SU-DHL-6 (cell line): ENCODE measurements around the gene SULT1A1.
"Not testable (repeated sequence)": the region's sequence is repeated elsewhere in the genome, so short reads cannot be mapped to it uniquely, and the experiment has no call there.

Experiments
- H2AFZ ChIP-seq: fragments of 200-600 bp; sonication (generic); 2 replicates; pipeline ENCODE4 v1.6.1; 2014; ENCODE audit warnings: low read depth, mild to moderate bottlenecking, moderate library complexity, mixed read lengths, antibody characterized with exemption, low read length; ENCODE audit not compliant: severe bottlenecking
- H3F3A ChIP-seq: fragments of 200-600 bp; shearing (Covaris generic); 2 replicates; pipeline ENCODE4 v1.6.0; 2016; ENCODE audit warnings: antibody characterized with exemption, mild to moderate bottlenecking; ENCODE audit not compliant: insufficient read depth
- H3K27ac ChIP-seq: fragments of 200-600 bp; sonication (generic); 2 replicates; pipeline ENCODE4 v1.5.1; 2016; ENCODE audit warnings: low read depth, mild to moderate bottlenecking, low read length, moderate library complexity, mixed read lengths
- H3K27me3 ChIP-seq: fragments of 200-600 bp; sonication (generic), shearing (Covaris generic); 2 replicates; pipeline ENCODE4 v1.6.0; 2014; ENCODE audit warnings: mild to moderate bottlenecking, low read length
- H3K36me3 ChIP-seq: fragments of 200-600 bp; sonication (generic); 2 replicates; pipeline ENCODE4 v1.6.1; 2014; ENCODE audit warnings: mild to moderate bottlenecking, low read length, mixed read lengths
- H3K4me2 ChIP-seq: fragments of 300-600, 200-600 bp; shearing (Covaris generic), sonication (generic); 2 replicates; pipeline ENCODE4 v1.6.0; 2014; ENCODE audit warnings: low read length, low read depth, mild to moderate bottlenecking; ENCODE audit not compliant: poor library complexity, severe bottlenecking
- H3K4me3 ChIP-seq: fragments of 200-600 bp; sonication (generic); 2 replicates; pipeline ENCODE4 v1.5.1; 2014; ENCODE audit warnings: antibody characterized with exemption, low read length, mild to moderate bottlenecking, mixed read lengths; ENCODE audit not compliant: insufficient read depth, poor library complexity, severe bottlenecking
- H3K79me2 ChIP-seq: fragments of 200-600 bp; sonication (generic); 2 replicates; pipeline ENCODE4 v1.6.1; 2014; ENCODE audit warnings: mild to moderate bottlenecking, low read length, moderate library complexity; ENCODE audit not compliant: insufficient read depth
- H3K9ac ChIP-seq: fragments of 200-600 bp; sonication (generic); 2 replicates; pipeline ENCODE4 v1.7.0; 2014; ENCODE audit warnings: mild to moderate bottlenecking, low read length
- H3K9me2 ChIP-seq: fragments of 200-600 bp; sonication (generic); replicated peaks from 2 replicates; pipeline ENCODE4 v1.6.1; 2014; ENCODE audit warnings: low read length; ENCODE audit not compliant: insufficient read depth
- H3K9me3 ChIP-seq: fragments of 200-600 bp; sonication (generic); 2 replicates; pipeline ENCODE4 v1.6.1; 2014; ENCODE audit warnings: low read length, mixed read lengths; ENCODE audit not compliant: insufficient read depth
- H4K20me1 ChIP-seq: fragments of 200-600 bp; sonication (generic); 2 replicates; pipeline ENCODE4 v1.6.1; 2014; ENCODE audit warnings: low read depth, mild to moderate bottlenecking, antibody characterized with exemption, low read length, moderate library complexity, mixed read lengths
- CTCF ChIP-seq: fragments of 200-600 bp; sonication (generic); IDR thresholded peaks from one replicate; pipeline ENCODE4 v1.5.1; 2017; ENCODE audit warnings: antibody characterized with exemption, mild to moderate bottlenecking, low read length, moderate library complexity; ENCODE audit not compliant: insufficient read depth, poor library complexity, severe bottlenecking
- EZH2phosphoT487 ChIP-seq: fragments of 200-600 bp; sonication (generic), shearing (Covaris generic); conservative IDR thresholded peaks from 2 replicates; pipeline ENCODE4 v1.6.1; 2018; ENCODE audit warnings: mild to moderate bottlenecking, antibody characterized with exemption, low read length, moderate library complexity, mixed read lengths

Gene SULT1A1

DNA sequence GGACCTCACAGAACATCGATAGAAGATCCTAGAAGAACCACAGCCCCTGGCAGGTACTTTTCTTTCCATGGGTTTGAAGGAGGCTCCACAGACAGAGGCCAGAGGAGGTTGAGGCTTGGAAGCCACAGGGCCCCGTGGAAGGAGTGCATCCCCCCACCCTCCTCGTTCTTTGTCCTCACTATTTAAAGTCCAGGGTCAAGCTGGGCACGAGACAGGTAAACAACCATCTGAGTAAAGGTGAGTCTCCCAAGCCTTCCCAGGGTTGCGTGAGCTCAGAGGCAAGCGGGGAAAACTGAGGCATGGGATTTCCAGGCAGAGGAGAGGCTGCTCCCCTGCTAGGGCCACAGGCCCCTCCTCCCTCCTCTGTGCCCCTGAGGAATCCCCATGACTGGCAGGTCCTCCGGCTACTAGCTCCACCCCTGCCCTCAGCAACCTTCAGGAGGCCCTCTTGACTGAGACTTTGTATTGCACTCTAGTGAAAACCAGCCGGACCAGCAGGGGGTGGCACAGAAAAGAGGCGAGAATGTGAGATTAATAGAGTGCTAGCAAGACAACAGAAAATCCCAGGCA is 12.1 kb downstream of the SULT1A1 start:
- H3K27me3 ChIP-seq = no peaks in the 10 kb centered on the region
- no peak overlapping the region for H3K27ac ChIP-seq
- no peaks in the 10 kb centered on the region for H3K9me2 ChIP-seq
- no peak overlapping the region for H3K4me2 ChIP-seq
- H4K20me1 ChIP-seq = no peaks in the 10 kb centered on the region
- TF ChIP-seq CTCF = no peak
- no peak for TF ChIP-seq EZH2phosphoT487
- H3K36me3 ChIP-seq = no peaks in the 10 kb centered on the region
- H3F3A ChIP-seq = no peaks in the 10 kb centered on the region
- no peaks in the 10 kb centered on the region for H3K9me3 ChIP-seq
- no peak overlapping the region for H2AFZ ChIP-seq
- no peak overlapping the region for H3K9ac ChIP-seq
- no peak overlapping the region for H3K4me3 ChIP-seq
- H3K79me2 ChIP-seq = no peaks in the 10 kb centered on the region

GRCh38 chr16:28596840-28597691 is 12.8 kb downstream of the SULT1A1 start, which contains the start of gene SULT1A2:
Gene SULT1A2, minus strand, starts transcription at chr16:28597050. Its CDS starts 1,120 bp downstream, at chr16:28595930.
- H3K36me3 ChIP-seq = no peaks in the 10 kb centered on the region
- no peaks in the 10 kb centered on the region for H3K79me2 ChIP-seq
- no peak within 1 kb of the TSS for H3K27ac ChIP-seq
- no peaks in the 10 kb centered on the region for H3F3A ChIP-seq
- H3K27me3 ChIP-seq = no peaks in the 10 kb centered on the region
- H2AFZ ChIP-seq = no peak within 1 kb of the TSS
- no peak within 1 kb of the TSS for H3K4me2 ChIP-seq
- no peak within 1 kb of the TSS for H3K9ac ChIP-seq
- H3K9me2 ChIP-seq = no peaks in the 10 kb centered on the region
- no peaks in the 10 kb centered on the region for H4K20me1 ChIP-seq
- H3K4me3 ChIP-seq = no peak within 1 kb of the TSS
- no peak for TF ChIP-seq EZH2phosphoT487
- no peak for TF ChIP-seq CTCF
- no peaks in the 10 kb centered on the region for H3K9me3 ChIP-seq

DNA sequence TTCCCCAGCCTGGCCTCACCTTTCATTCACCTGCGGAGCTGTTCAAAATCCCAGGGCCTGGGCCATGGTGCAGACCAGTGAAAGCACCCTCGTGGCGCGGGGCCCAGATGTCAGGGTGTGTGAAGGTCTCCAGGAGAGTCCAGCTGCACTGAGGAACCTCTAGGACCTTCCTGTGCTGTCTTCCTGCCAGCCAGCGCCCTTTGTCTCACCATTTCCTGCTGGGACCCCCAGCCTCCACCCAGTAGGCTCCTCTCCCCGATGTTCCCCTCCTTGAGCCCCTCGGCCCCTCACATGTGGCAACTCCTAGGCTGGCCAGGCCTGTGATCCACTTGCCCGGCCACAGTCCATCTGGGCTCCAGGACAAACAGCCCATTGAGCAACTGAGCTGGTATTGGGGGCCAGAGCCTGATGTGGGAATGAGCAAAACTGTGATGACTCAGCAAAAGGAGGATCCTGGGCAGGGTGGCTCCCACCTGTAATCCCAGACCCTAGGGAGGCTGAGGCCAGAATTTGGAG is 13.7 kb downstream of the SULT1A1 start:
- Histone ChIP-seq H3K36me3 (no peaks in the 10 kb centered on the region), H3K4me2 (no peak overlapping the region)
- TF ChIP-seq EZH2phosphoT487 (no peak), CTCF (no peak)

DNA sequence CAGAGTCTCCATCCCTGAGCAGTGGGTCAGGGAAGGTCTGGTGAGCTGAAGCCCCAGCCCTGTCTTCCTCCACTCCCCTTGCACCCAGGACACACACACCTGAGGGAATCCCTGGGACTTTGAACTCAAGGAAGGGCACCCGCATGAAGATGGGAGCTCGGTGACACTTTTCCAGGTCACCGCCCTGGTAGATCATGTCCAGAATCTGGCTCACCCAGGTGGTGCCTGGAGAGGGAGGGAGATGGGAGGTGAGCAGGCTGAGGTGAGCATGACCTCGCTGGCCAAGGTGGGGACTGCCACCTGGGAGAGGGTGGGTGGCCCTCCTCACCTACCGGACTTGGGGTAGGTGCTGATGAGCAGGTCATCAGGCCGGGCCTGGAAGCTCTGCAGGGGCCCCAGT is 14.4 kb downstream of the SULT1A1 start:
- not testable (repeated sequence) for H3K9me2 ChIP-seq, H3K4me3 ChIP-seq, H4K20me1 ChIP-seq, H3K79me2 ChIP-seq, H3F3A ChIP-seq, H3K9ac ChIP-seq, H3K27ac ChIP-seq, H3K4me2 ChIP-seq, H2AFZ ChIP-seq, H3K9me3 ChIP-seq, H3K27me3 ChIP-seq, H3K36me3 ChIP-seq

More for the DNA sequence above, 13.7 kb downstream of the SULT1A1 start:
- H3K9ac ChIP-seq = no peak overlapping the region
- no peaks in the 10 kb centered on the region for H3K9me3 ChIP-seq
- H4K20me1 ChIP-seq = no peaks in the 10 kb centered on the region
- no peaks in the 10 kb centered on the region for H3K27me3 ChIP-seq
- H3K4me3 ChIP-seq = no peak overlapping the region
- no peak overlapping the region for H2AFZ ChIP-seq
- H3F3A ChIP-seq = no peaks in the 10 kb centered on the region
- H3K9me2 ChIP-seq = no peaks in the 10 kb centered on the region
- H3K27ac ChIP-seq = no peak overlapping the region
- no peaks in the 10 kb centered on the region for H3K79me2 ChIP-seq
